ENCODE data around the gene MED12L. TPM values are rescaled to one million over a fixed set of nuclear protein-coding genes. Genes with fewer than 3 reads are reported as not detected.

The MED12L gene
- total and polyA plus RNA-seq, 4 experiments from 2014 or later = 0.35 to 0.78 TPM; not detected in 2

GRCh38 chr3:151316267-151316991 lies 231.0 kb downstream of the MED12L start, which contains the start of gene GPR87:
Gene GPR87 (minus strand): TSS chr3:151316820. CDS start chr3:151300100, 16,720 bp downstream.
- Mint-ChIP-seq H3K36me3 (no peaks in the 10 kb centered on the region), H3K4me3 (no peak within 1 kb of the TSS), H3K27ac (no peak within 1 kb of the TSS), H3K9me3 (no peaks in the 10 kb centered on the region), H3K4me1 (peaks cover 0 to 5% (median 0%) of the 10 kb centered on the region in 4 donors), H3K27me3 (peaks cover 0 to 4% of the 10 kb centered on the region in 2 donors)
- DNase-seq = no peak
- H3K9me3 ChIP-seq (ENCODE audit: control insufficient read depth in 1 of 2, low read length in 2 of 2) = no peaks in the 10 kb centered on the region
- no peak within 1 kb of the TSS for H3K4me3 ChIP-seq (ENCODE audit: low read length in 2 of 2)
- ChIA-PET POLR2A (ENCODE audit: partially characterized antibody) (no interaction called here), CTCF (ENCODE audit: partially characterized antibody) (no interaction called here)
- intact Hi-C loops (cut with micrococcal nuclease) = no loop called here
- H3K27me3 ChIP-seq (ENCODE audit: insufficient read depth, low read length) = no peaks in the 10 kb centered on the region
- H3K4me1 ChIP-seq (ENCODE audit: insufficient read depth, low read length) = no peaks in the 10 kb centered on the region
- H3K27ac ChIP-seq (ENCODE audit: low read depth, low read length) = no peak within 1 kb of the TSS
- no peaks in the 10 kb centered on the region for H3K36me3 ChIP-seq (ENCODE audit: insufficient read depth, low read length)

- no peaks in the 10 kb centered on the region for H3K9me3 Mint-ChIP-seq
- Histone ChIP-seq H3K27ac (ENCODE audit: low read depth, low read length) (no peak overlapping the region), H3K36me3 (ENCODE audit: insufficient read depth, low read length) (no peaks in the 10 kb centered on the region), H3K27me3 (ENCODE audit: insufficient read depth, low read length) (no peaks in the 10 kb centered on the region), H3K9me3 (ENCODE audit: control insufficient read depth in 1 of 2, low read length in 2 of 2) (no peaks in the 10 kb centered on the region), H3K4me3 (ENCODE audit: low read length in 2 of 2) (no peak overlapping the region), H3K4me1 (ENCODE audit: insufficient read depth, low read length) (no peaks in the 10 kb centered on the region)
- no peaks in the 10 kb centered on the region for H3K36me3 Mint-ChIP-seq
- no peak overlapping the region for H3K27ac Mint-ChIP-seq
- CTCF ChIA-PET (ENCODE audit: partially characterized antibody) = interaction anchor here (1.8 kb wide), 1 partner anchor 9 kb away, joined by 5 read pairs; no protein-coding TSS in a partner anchor
- H3K4me1 Mint-ChIP-seq = peaks cover 0 to 5% (median 0%) of the 10 kb centered on the region in 4 donors
- no peak for DNase-seq
- intact Hi-C loops (cut with micrococcal nuclease) = no loop called here
- H3K27me3 Mint-ChIP-seq = peaks cover 4% of the 10 kb centered on the region in 2 donors
- no peak overlapping the region for H3K4me3 Mint-ChIP-seq
- POLR2A ChIA-PET (ENCODE audit: partially characterized antibody) = no interaction called here
Measured at GRCh38 chr3:151318313-151318712, 232.8 kb downstream of the MED12L start.

- H3K4me1 Mint-ChIP-seq = peaks cover 0 to 5% (median 0%) of the 10 kb centered on the region in 4 donors
- H3K27me3 ChIP-seq (ENCODE audit: insufficient read depth, low read length) = no peaks in the 10 kb centered on the region
- no peak for DNase-seq
- H3K27ac ChIP-seq (ENCODE audit: low read depth, low read length) = no peak overlapping the region
- CTCF ChIA-PET (ENCODE audit: partially characterized antibody) = interaction anchor here (1.8 kb wide), 1 partner anchor 9 kb away, joined by 5 read pairs; no protein-coding TSS in a partner anchor
- POLR2A ChIA-PET (ENCODE audit: partially characterized antibody) = no interaction called here
- H3K4me3 ChIP-seq (ENCODE audit: low read length in 2 of 2) = no peak overlapping the region
- H3K9me3 ChIP-seq (ENCODE audit: control insufficient read depth in 1 of 2, low read length in 2 of 2) = no peaks in the 10 kb centered on the region
- no peak overlapping the region for H3K4me3 Mint-ChIP-seq
- intact Hi-C loops (cut with micrococcal nuclease) = no loop called here
- no peaks in the 10 kb centered on the region for H3K9me3 Mint-ChIP-seq
- H3K27me3 Mint-ChIP-seq = peaks cover 4 to 6% of the 10 kb centered on the region in 2 donors
- no peak overlapping the region for H3K27ac Mint-ChIP-seq
- H3K4me1 ChIP-seq (ENCODE audit: insufficient read depth, low read length) = no peaks in the 10 kb centered on the region
- H3K36me3 ChIP-seq (ENCODE audit: insufficient read depth, low read length) = no peaks in the 10 kb centered on the region
- H3K36me3 Mint-ChIP-seq = no peaks in the 10 kb centered on the region
Measured at GRCh38 chr3:151318991-151319390, 233.5 kb downstream of the MED12L start.

- H3K4me3 Mint-ChIP-seq = no peak overlapping the region
- H3K27me3 Mint-ChIP-seq = peaks cover 4 to 6% of the 10 kb centered on the region in 2 donors
- ChIA-PET CTCF (ENCODE audit: partially characterized antibody) (no interaction called here), POLR2A (ENCODE audit: partially characterized antibody) (no interaction called here)
- no peaks in the 10 kb centered on the region for H3K9me3 ChIP-seq (ENCODE audit: control insufficient read depth in 1 of 2, low read length in 2 of 2)
- DNase-seq = no peak
- H3K36me3 Mint-ChIP-seq = no peaks in the 10 kb centered on the region
- H3K36me3 ChIP-seq (ENCODE audit: insufficient read depth, low read length) = no peaks in the 10 kb centered on the region
- no peaks in the 10 kb centered on the region for H3K4me1 ChIP-seq (ENCODE audit: insufficient read depth, low read length)
- no peaks in the 10 kb centered on the region for H3K9me3 Mint-ChIP-seq
- H3K27me3 ChIP-seq (ENCODE audit: insufficient read depth, low read length) = no peaks in the 10 kb centered on the region
- no peak overlapping the region for H3K4me3 ChIP-seq (ENCODE audit: low read length in 2 of 2)
- H3K4me1 Mint-ChIP-seq = peaks cover 0 to 5% (median 0%) of the 10 kb centered on the region in 4 donors
- H3K27ac ChIP-seq (ENCODE audit: low read depth, low read length) = no peak overlapping the region
- intact Hi-C loops (cut with micrococcal nuclease) = no loop called here
- no peak overlapping the region for H3K27ac Mint-ChIP-seq
Measured at GRCh38 chr3:151319628-151320027, 234.2 kb downstream of the MED12L start.

- H3K9me3 ChIP-seq (ENCODE audit: control insufficient read depth in 1 of 2, low read length in 2 of 2) = no peaks in the 10 kb centered on the region
- Mint-ChIP-seq H3K36me3 (no peaks in the 10 kb centered on the region), H3K27ac (no peak overlapping the region), H3K27me3 (peaks cover 1 to 6% of the 10 kb centered on the region in 2 donors), H3K4me3 (no peak overlapping the region), H3K4me1 (peaks cover 0 to 5% (median 0%) of the 10 kb centered on the region in 4 donors), H3K9me3 (no peaks in the 10 kb centered on the region)
- no peaks in the 10 kb centered on the region for H3K4me1 ChIP-seq (ENCODE audit: insufficient read depth, low read length)
- ChIA-PET POLR2A (ENCODE audit: partially characterized antibody) (no interaction called here), CTCF (ENCODE audit: partially characterized antibody) (no interaction called here)
- no peak overlapping the region for H3K4me3 ChIP-seq (ENCODE audit: low read length in 2 of 2)
- no peaks in the 10 kb centered on the region for H3K27me3 ChIP-seq (ENCODE audit: insufficient read depth, low read length)
- H3K27ac ChIP-seq (ENCODE audit: low read depth, low read length) = no peak overlapping the region
- H3K36me3 ChIP-seq (ENCODE audit: insufficient read depth, low read length) = no peaks in the 10 kb centered on the region
- intact Hi-C loops (cut with micrococcal nuclease) = no loop called here
- no peak for DNase-seq
Measured at GRCh38 chr3:151320131-151320530, 234.7 kb downstream of the MED12L start.

GRCh38 chr3:151321526-151321925 lies 236.1 kb downstream of the MED12L start:
- H3K27me3 ChIP-seq (ENCODE audit: insufficient read depth, low read length) = no peaks in the 10 kb centered on the region
- H3K4me3 Mint-ChIP-seq = no peak overlapping the region
- no peaks in the 10 kb centered on the region for H3K36me3 ChIP-seq (ENCODE audit: insufficient read depth, low read length)
- H3K27ac ChIP-seq (ENCODE audit: low read depth, low read length) = no peak overlapping the region
- H3K9me3 Mint-ChIP-seq = no peaks in the 10 kb centered on the region
- H3K4me1 ChIP-seq (ENCODE audit: insufficient read depth, low read length) = no peaks in the 10 kb centered on the region
- peaks cover 0 to 3% (median 0%) of the 10 kb centered on the region in 4 donors for H3K4me1 Mint-ChIP-seq
- intact Hi-C loops (cut with micrococcal nuclease) = no loop called here
- DNase-seq = no peak
- H3K9me3 ChIP-seq (ENCODE audit: control insufficient read depth in 1 of 2, low read length in 2 of 2) = no peaks in the 10 kb centered on the region
- no peaks in the 10 kb centered on the region for H3K36me3 Mint-ChIP-seq
- H3K27me3 Mint-ChIP-seq = peaks cover 0 to 11% of the 10 kb centered on the region in 2 donors
- CTCF ChIA-PET (ENCODE audit: partially characterized antibody) = interaction anchor here (1.0 kb wide), 1 partner anchor 154 kb away, joined by 6 read pairs; no protein-coding TSS in a partner anchor
- POLR2A ChIA-PET (ENCODE audit: partially characterized antibody) = no interaction called here
- H3K27ac Mint-ChIP-seq = no peak overlapping the region
- no peak overlapping the region for H3K4me3 ChIP-seq (ENCODE audit: low read length in 2 of 2)

GRCh38 chr3:151322511-151322910 lies 237.0 kb downstream of the MED12L start:
- no peaks in the 10 kb centered on the region for H3K9me3 Mint-ChIP-seq
- Histone ChIP-seq H3K27me3 (ENCODE audit: insufficient read depth, low read length) (no peaks in the 10 kb centered on the region), H3K4me3 (ENCODE audit: low read length in 2 of 2) (no peak overlapping the region), H3K36me3 (ENCODE audit: insufficient read depth, low read length) (no peaks in the 10 kb centered on the region), H3K27ac (ENCODE audit: low read depth, low read length) (no peak overlapping the region), H3K9me3 (ENCODE audit: control insufficient read depth in 1 of 2, low read length in 2 of 2) (no peaks in the 10 kb centered on the region), H3K4me1 (ENCODE audit: insufficient read depth, low read length) (no peaks in the 10 kb centered on the region)
- no peak overlapping the region for H3K4me3 Mint-ChIP-seq
- H3K27ac Mint-ChIP-seq = no peak overlapping the region
- intact Hi-C loops (cut with micrococcal nuclease) = no loop called here
- ChIA-PET POLR2A (ENCODE audit: partially characterized antibody) (no interaction called here), CTCF (ENCODE audit: partially characterized antibody) (no interaction called here)
- DNase-seq = no peak
- no peaks in the 10 kb centered on the region for H3K36me3 Mint-ChIP-seq
- H3K27me3 Mint-ChIP-seq = peaks cover 0 to 11% of the 10 kb centered on the region in 2 donors
- H3K4me1 Mint-ChIP-seq = no peaks in the 10 kb centered on the region

All from CD4-positive, alpha-beta memory T cell (primary cell).